ENCODE data around the gene TMEM53.
A peak's percentile ranks its signal among the peaks of the same experiment; 100 is the strongest.
"Not testable (repeated sequence)": the region's sequence is repeated elsewhere in the genome, so short reads cannot be mapped to it uniquely, and the experiment has no call there.

Gene TMEM53

GRCh38 chr1:44672254-44672955, 1.9 kb downstream of the TMEM53 start:
- DNase-seq = no peak

- no peak for DNase-seq
These were observed 3.3 kb downstream of the TMEM53 start for GRCh38 chr1:44670751-44671640.

GRCh38 chr1:44666719-44667118, 7.6 kb downstream of the TMEM53 start:
- not testable (repeated sequence) for DNase-seq

GRCh38 chr1:44664730-44665370, 9.4 kb downstream of the TMEM53 start:
- no peak for DNase-seq

- no peak for DNase-seq
These were observed 10.9 kb downstream of the TMEM53 start for GRCh38 chr1:44663417-44663816.

- DNase-seq = no peak
These were observed 11.6 kb downstream of the TMEM53 start for GRCh38 chr1:44662683-44663030.

- no peak for DNase-seq
These were observed 12.2 kb downstream of the TMEM53 start for GRCh38 chr1:44661781-44662682.

- peak; percentile 64 for DNase-seq
These were observed 14.1 kb downstream of the TMEM53 start for GRCh38 chr1:44660176-44660575.

- DNase-seq = no peak
These were observed 14.7 kb downstream of the TMEM53 start for GRCh38 chr1:44659566-44659965.

GRCh38 chr1:44655609-44656008, 18.7 kb downstream of the TMEM53 start:
- no peak for DNase-seq

GRCh38 chr1:44654621-44655187, 19.6 kb downstream of the TMEM53 start:
- DNase-seq = no peak

- DNase-seq = no peak
These were observed 20.9 kb downstream of the TMEM53 start for GRCh38 chr1:44653107-44653964.

GRCh38 chr1:44652445-44653106, 21.7 kb downstream of the TMEM53 start:
- DNase-seq = peak; percentile 53

- DNase-seq = no peak
These were observed 23.2 kb downstream of the TMEM53 start for GRCh38 chr1:44651069-44651468.

- DNase-seq = no peak
These were observed 24.0 kb downstream of the TMEM53 start for GRCh38 chr1:44650159-44650831.

GRCh38 chr1:44649788-44650158, 24.5 kb downstream of the TMEM53 start:
- DNase-seq = no peak

GRCh38 chr1:44648529-44649250, 25.6 kb downstream of the TMEM53 start:
- no peak for DNase-seq

- DNase-seq = no peak
These were observed 26.4 kb downstream of the TMEM53 start for GRCh38 chr1:44647896-44648295.

All from NCI-H1105 (cell line).